ENCODE data around the gene GMPPB.

The GMPPB gene

GRCh38 chr3:49729966-49730609 lies 6.3 kb upstream of the GMPPB start:
- no peak for DNase-seq (ENCODE audit: low read depth)

- DNase-seq (ENCODE audit: low read depth): no peak
These were observed 4.2 kb upstream of the GMPPB start for GRCh38 chr3:49727924-49728361.

DNA sequence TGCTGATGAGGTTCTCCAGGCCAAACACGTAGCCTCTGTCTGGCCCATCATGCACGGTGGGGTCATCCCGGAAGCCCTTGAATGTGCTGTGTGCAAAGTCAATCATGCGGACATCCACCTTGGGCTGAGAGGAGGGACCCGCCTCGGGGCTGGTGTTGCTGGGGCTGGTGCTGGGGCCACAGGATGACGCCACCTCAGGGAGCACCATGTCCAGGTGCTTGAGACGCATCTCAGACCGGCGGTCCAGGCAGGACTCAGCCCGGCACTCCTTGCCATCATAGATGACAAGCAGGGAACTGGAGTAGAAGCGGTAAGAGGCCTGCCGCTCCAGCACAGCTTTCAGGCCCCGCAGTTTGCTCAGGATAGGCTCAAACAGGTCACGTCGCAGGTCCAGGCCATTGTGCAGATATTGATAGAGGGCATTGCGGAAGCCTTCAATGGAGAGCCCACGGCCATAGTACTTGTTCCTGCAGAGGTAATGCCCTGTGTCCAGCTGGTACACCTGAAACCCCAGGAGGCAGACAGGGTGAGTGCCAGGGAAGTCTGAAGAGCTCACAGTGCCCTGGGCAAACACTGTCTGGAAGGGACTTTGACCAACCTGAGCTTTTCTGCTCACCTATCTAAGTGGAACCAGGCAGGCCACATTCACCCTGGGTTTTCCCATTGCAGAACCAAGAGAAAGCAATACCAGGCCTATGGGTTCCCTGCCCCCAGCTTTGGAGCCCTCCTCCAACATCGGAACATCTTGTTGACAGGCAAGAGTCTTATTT lies 3.6 kb upstream of the GMPPB start:
- no peak for DNase-seq (ENCODE audit: low read depth)

- DNase-seq (ENCODE audit: low read depth): no peak
These were observed 2.3 kb upstream of the GMPPB start for GRCh38 chr3:49725906-49726681.

GRCh38 chr3:49724586-49724985 lies 835 bp upstream of the GMPPB start:
- no peak for DNase-seq (ENCODE audit: low read depth)

- peak; percentile 33 for DNase-seq (ENCODE audit: low read depth)
These were observed 489 bp downstream of the GMPPB start for GRCh38 chr3:49723296-49723627.

GRCh38 chr3:49722896-49723295 lies 855 bp downstream of the GMPPB start:
- DNase-seq (ENCODE audit: low read depth): no peak

DNA sequence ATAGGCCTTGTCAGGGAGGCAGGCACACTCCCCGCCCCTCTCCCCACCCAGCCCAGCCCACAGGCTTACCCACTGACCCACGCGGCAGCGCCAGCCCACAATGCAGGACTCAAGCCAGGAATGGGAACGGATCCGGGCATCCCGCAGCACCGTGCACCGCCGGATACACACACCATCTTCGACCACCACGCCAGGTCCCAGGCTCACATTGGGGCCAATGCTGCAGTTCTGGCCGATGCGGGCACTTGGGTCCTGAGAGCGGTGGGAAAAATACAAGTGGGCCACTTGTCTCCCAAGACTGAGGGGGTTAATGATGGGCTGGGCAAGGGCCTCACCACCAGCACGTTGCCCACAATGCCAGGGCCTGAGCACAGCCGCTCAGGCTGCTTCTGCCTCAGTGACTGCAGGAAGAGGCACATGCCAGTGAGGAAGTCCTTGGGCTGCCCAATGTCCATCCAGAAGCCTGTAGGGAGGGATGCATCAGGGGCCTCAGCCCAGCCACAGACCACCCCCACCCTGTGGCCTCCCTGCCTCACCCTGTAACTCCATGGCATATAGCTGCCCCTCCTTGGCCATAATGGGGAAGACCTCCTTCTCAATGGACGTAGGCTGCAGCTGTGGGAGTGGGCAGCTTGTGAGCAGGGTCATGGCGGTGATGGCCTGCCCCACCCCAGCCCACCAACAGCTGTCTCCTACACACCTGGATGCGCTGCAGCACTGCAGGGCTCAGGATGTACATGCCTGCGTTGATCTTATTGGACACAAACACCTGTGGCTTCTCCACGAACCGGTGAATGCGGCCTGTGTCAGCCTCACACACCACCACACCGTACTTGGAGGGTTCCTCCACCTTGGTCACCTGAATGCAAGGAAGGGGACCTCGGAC lies 1.6 kb downstream of the GMPPB start:
- DNase-seq (ENCODE audit: low read depth): no peak

DNA sequence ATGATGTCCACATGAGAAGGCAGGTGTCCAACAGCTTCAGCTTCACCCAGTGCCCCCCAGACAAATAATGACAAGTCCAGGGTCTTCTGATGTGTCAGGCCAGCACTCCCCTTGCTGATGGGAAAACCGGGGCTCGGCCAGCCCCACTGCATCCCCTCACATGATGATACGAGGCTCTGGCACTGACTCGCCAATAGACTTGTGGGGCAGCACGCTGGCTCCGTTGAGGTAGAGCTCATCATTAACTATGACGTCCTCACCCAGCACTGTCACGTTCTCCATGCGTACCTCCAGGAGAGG lies 2.2 kb downstream of the GMPPB start:
- no peak for DNase-seq (ENCODE audit: low read depth)

- no peak for DNase-seq (ENCODE audit: low read depth)
These were observed 2.7 kb downstream of the GMPPB start for GRCh38 chr3:49720855-49721595.

- DNase-seq (ENCODE audit: low read depth): peak; percentile 83
These were observed 4.4 kb downstream of the GMPPB start, which contains the start of gene AMIGO3 for GRCh38 chr3:49719214-49719884. TSS of gene AMIGO3 (minus strand) at chr3:49719684. CDS start at chr3:49719465, 219 bp downstream.

DNA sequence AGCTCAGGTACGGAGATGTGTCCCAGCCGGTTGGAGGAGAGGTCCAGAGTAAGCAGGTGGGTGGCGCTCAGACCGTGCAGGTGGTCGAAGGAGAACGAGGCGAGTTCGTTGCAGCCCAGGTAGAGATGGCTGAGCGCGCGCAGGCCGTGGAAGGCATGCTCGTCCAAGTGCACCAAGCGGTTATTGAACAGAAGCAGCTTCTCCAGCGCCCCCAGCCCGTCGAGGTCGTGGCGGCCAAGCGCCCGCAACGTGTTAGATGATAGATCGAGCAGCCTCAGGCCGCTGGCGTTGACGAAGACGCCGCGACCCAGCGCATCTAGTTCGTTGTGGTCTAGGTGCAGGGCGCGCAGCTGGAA lies 4.9 kb downstream of the GMPPB start:
- no peak for DNase-seq (ENCODE audit: low read depth)

DNA sequence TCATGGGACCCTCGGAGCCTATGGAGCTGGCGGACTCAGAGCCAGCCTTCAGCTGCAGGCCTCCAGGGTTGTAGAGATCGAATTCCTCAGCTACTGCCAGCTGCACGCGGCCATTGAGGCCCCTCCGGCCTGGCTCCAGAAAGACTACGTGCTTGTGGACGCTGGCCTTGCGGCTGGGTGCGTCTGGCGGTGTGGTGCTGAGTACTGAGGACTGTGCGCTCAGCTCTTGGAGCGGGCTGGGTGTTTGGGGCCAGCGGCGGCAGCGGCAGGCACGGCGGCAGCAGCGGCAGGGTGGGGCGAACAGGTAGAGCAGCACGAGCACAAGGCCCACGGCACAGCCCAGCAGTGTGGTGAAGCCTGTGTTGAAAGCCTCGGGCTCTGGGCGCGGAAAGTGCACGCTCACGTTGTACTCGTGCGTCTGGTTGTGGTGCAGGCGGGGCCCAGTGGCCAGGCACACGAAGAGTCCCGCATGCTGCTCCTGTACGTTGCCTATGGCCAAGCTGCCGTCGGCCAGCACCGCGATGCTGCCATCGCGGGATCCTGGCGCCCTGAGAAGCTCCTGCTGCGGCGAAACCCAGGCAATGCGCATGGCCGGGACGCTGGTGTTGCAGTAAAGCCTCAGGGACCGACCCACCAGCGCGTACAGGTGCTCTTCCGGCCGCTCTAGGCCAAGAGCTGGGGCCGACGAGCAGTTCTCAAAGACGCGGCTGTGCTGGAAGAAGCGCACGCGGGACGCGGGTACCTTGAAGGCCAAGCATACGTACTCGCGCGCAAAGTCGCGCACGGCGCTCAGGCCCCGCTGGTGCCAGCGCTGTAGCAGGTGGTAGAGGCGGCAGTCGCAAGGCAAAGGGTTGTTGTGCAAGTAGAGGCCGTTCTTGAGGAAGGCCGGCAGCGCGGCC lies 5.5 kb downstream of the GMPPB start:
- DNase-seq (ENCODE audit: low read depth): no peak

GRCh38 chr3:49717211-49717958 lies 6.4 kb downstream of the GMPPB start:
- DNase-seq (ENCODE audit: low read depth): no peak

DNA sequence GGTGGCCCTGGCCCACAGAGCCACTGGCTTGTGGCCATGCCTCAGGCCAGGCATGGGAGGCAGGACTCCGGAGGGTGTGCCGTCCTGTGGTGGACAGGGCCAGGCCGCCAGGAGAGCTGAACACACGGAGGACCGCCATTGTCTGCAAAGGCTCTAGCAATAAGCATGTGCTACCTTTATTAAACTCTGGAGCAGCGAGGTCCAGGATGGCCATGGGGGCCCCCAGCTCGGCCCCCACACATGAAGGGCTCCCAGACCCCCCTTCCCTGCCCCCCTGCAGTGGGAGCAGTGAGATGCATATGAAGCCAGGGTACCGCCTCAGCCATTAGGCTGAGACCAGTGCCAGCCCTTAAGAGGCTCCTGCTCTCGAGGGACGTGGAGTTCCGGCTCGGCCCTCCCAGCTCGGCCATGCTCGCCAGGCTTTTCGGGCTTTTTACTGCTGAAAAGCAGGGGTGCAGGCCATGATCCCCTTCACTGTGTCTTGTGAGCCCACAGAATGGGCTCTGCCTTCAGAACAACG lies 7.0 kb downstream of the GMPPB start:
- no peak for DNase-seq (ENCODE audit: low read depth)

- DNase-seq (ENCODE audit: low read depth): no peak
These were observed 7.6 kb downstream of the GMPPB start for GRCh38 chr3:49716169-49716568.

DNA sequence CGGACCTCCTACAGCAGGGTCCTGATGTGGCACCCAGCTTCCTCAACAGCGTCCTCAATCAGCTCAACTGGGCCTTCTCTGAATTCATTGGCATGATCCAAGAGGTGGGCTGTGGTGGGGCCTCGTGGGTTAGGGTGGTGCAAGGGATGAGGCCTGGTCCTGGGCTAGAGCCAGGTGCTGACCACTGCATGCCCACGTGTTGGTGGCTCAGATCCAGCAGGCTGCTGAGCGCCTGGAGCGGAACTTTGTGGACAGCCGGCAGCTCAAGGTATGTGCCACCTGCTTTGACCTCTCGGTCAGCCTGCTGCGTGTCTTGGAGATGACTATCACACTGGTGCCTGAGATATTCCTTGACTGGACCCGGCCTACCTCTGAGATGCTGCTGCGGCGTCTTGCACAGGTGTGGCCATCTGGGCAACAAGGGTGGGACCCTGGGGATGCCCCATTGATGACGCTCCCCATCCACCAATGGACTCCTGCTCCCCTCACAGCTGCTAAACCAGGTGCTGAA lies 8.1 kb downstream of the GMPPB start:
- no peak for DNase-seq (ENCODE audit: low read depth)

DNA sequence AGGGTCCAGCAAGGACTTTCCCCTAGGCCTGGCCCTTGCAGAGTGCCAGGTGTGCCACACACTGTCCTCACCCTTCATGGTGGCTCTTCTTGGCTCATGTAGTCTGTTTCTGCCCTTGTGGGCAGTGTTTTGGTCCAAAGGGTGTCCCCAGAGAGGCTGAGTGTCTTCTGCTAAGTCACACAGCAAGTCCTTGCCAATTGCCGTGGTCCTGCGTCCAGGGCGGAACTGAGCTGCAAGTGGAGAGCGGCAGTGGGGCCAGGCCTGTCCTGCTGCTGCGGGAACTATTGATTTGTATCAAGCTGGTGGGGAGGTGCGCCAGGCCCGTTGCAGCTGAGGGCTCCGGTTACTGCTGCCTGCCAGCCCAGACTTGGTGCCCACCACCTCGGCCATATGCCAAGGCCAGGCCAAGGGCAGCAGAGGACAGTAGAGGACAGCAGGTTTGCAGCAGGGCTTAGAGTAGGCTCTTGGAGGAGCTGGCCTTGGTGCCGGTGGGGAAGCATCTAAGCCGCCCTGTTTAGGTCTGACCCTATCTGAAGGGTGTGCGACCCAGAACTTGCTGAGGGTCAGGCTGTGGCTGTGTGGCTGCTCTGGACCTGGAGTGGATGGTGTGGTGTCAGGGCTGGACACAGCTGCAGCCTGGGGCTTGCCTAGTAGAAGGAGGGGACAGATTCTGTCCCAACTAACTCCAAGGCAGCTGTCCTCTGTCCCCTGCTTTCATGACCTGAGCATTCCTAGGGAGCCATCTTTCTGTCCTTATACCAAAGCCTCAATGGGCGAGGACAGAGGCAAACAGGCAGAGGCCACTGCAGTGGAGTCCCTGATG lies 8.8 kb downstream of the GMPPB start:
- no peak for DNase-seq (ENCODE audit: low read depth)
